ENCODE data around the gene ZC2HC1B.

DNA sequence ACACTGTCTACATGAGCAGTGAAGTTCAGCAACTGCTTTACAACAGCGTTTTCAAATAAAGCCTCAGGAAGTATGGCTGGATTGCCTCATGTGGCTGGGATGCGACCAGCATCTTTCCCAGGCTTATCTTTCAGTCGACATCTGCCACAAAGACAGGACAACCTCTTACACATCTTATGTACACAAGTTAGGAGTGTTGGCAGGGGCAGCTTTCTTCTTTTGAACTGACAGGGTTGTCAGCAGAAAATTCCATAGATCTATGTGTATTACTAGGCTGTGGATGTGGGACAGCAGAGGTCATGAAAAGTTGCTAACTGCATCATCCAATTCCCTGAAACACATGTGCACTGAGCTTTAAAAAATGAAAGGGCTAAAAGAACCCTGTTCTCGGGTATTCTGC is 95.7 kb downstream of the ZC2HC1B start:
- TF ChIP-seq, protein P1, sequence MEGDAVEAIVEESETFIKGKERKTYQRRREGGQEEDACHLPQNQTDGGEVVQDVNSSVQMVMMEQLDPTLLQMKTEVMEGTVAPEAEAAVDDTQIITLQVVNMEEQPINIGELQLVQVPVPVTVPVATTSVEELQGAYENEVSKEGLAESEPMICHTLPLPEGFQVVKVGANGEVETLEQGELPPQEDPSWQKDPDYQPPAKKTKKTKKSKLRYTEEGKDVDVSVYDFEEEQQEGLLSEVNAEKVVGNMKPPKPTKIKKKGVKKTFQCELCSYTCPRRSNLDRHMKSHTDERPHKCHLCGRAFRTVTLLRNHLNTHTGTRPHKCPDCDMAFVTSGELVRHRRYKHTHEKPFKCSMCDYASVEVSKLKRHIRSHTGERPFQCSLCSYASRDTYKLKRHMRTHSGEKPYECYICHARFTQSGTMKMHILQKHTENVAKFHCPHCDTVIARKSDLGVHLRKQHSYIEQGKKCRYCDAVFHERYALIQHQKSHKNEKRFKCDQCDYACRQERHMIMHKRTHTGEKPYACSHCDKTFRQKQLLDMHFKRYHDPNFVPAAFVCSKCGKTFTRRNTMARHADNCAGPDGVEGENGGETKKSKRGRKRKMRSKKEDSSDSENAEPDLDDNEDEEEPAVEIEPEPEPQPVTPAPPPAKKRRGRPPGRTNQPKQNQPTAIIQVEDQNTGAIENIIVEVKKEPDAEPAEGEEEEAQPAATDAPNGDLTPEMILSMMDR (IDR thresholded peaks at IDR 0.05): no peak
- TF ChIP-seq POLR2A (IDR thresholded peaks at IDR 0.05): no peak
